HepG2 (cell line): ENCODE measurements around the gene ABCC3. TPM values are rescaled to one million over a fixed set of nuclear protein-coding genes. Genes with fewer than 3 reads are reported as not detected.

Experiments
- DNMT3B ChIP-seq: conservative IDR thresholded peaks from 2 replicates; pipeline ENCODE4 v1.6.1; 2016; ENCODE audit warnings: missing biosample characterization, control low read depth
- E2F5 ChIP-seq: sonication (generic); formaldehyde crosslinking; conservative IDR thresholded peaks from 2 replicates; pipeline ENCODE4 v1.4.0; 2020; ENCODE audit warnings: missing genetic modification reagents
- FOXA3 ChIP-seq: IDR thresholded peaks from 2 replicates; pipeline ENCODE4 v1.6.1; 2016; ENCODE audit warnings: missing genetic modification reagents, missing compliant biosample characterization
- FOXM1 ChIP-seq: sonication (generic); formaldehyde crosslinking; IDR thresholded peaks from 2 replicates; pipeline ENCODE4 v1.5.0; 2020; ENCODE audit warnings: missing genetic modification reagents
- GABPB1 ChIP-seq: IDR thresholded peaks from 2 replicates; pipeline ENCODE4 v1.6.1; 2016; ENCODE audit warnings: mild to moderate bottlenecking, missing genetic modification reagents, moderate library complexity, missing compliant biosample characterization
- HES4 ChIP-seq: sonication (generic); formaldehyde crosslinking; IDR thresholded peaks from 2 replicates; pipeline ENCODE4 v1.9.0; 2021; ENCODE audit warnings: mild to moderate bottlenecking, missing genetic modification reagents, borderline replicate concordance
- MYC ChIP-seq: sonication (generic); formaldehyde crosslinking; IDR thresholded peaks from 2 replicates; pipeline ENCODE4 v1.9.0; 2021; ENCODE audit warnings: missing genetic modification reagents, borderline replicate concordance
- NKX3-1 ChIP-seq: sonication (generic); formaldehyde crosslinking; IDR thresholded peaks from 2 replicates; pipeline ENCODE4 v1.5.0; 2020; ENCODE audit warnings: missing genetic modification reagents
- NONO ChIP-seq, 2 experiments: fragments of 450-650 bp in 1 of 2; sonication (generic) in 1 of 2; formaldehyde crosslinking in 1 of 2; IDR thresholded peaks in 1 of 2; conservative IDR thresholded peaks in 1 of 2; 2 replicates each; pipeline versions ENCODE4 v1.6.1 to v1.8.0; 2017 to 2022; ENCODE audit warnings: mild to moderate bottlenecking in 1 of 2, missing genetic modification reagents in 1 of 2, moderate library complexity in 1 of 2
- POLR2A ChIP-seq, 2 experiments: IDR thresholded peaks; 2 replicates each; pipeline ENCODE4 v1.6.1; 2011; ENCODE audit warnings: low read depth in 2 of 2, low read length in 2 of 2, mild to moderate bottlenecking in 1 of 2, moderate library complexity in 1 of 2; ENCODE audit not compliant: insufficient read depth in 1 of 2
- RAD21 ChIP-seq: fragments of 450-650 bp; formaldehyde crosslinking; IDR thresholded peaks from 2 replicates; pipeline ENCODE4 v1.5.0; 2020; ENCODE audit warnings: mild to moderate bottlenecking
- RELA ChIP-seq: sonication (generic); formaldehyde crosslinking; IDR thresholded peaks from 2 replicates; pipeline ENCODE4 v1.4.0; 2020; ENCODE audit warnings: missing genetic modification reagents
- RNF2 ChIP-seq: fragments of 450-650 bp; conservative IDR thresholded peaks from 2 replicates; pipeline ENCODE4 v1.6.1; 2016; ENCODE audit warnings: low read depth
- RORA ChIP-seq: sonication (generic); formaldehyde crosslinking; IDR thresholded peaks from 2 replicates; pipeline ENCODE4 v1.5.0; 2020; ENCODE audit warnings: mild to moderate bottlenecking, missing genetic modification reagents, moderate library complexity
- SALL1 ChIP-seq: sonication (generic); formaldehyde crosslinking; IDR thresholded peaks from 2 replicates; pipeline ENCODE4 v1.8.0; 2022; ENCODE audit warnings: mild to moderate bottlenecking, missing genetic modification reagents
- SP4 ChIP-seq: sonication (generic); formaldehyde crosslinking; IDR thresholded peaks from 2 replicates; pipeline ENCODE4 v1.8.1; 2023; ENCODE audit warnings: mild to moderate bottlenecking, missing genetic modification reagents
- TCF12 ChIP-seq, 2 experiments: fragments of 450-650 bp in 1 of 2; sonication (generic) in 1 of 2; formaldehyde crosslinking in 1 of 2; IDR thresholded peaks; 2 replicates each; pipeline versions ENCODE4 v1.6.1 to v1.8.0; 2017 to 2022; ENCODE audit warnings: antibody characterized with exemption in 1 of 2, mild to moderate bottlenecking in 1 of 2, missing genetic modification reagents in 1 of 2, moderate library complexity in 1 of 2
- TFAP4 ChIP-seq: sonication (generic); IDR thresholded peaks from 2 replicates; pipeline ENCODE4 v1.6.1; 2016; ENCODE audit warnings: low read depth, borderline replicate concordance
- XRCC5 ChIP-seq: fragments of 200-400 bp; formaldehyde crosslinking; optimal IDR thresholded peaks from 2 replicates; pipeline ENCODE3; 2017; ENCODE audit warnings: mild to moderate bottlenecking, low read length
- ZFP1 ChIP-seq: IDR thresholded peaks from 2 replicates; pipeline ENCODE4 v1.6.1; 2016
- ZNF235 ChIP-seq: sonication (generic); formaldehyde crosslinking; IDR thresholded peaks from 2 replicates; pipeline ENCODE4 v1.8.1; 2023; ENCODE audit warnings: mild to moderate bottlenecking, missing genetic modification reagents, borderline replicate concordance
- ZNF251 ChIP-seq: sonication (generic); formaldehyde crosslinking; IDR thresholded peaks from 2 replicates; pipeline ENCODE4 v1.9.0; 2021; ENCODE audit warnings: mild to moderate bottlenecking, missing genetic modification reagents
- ZNF256 ChIP-seq: sonication (generic); formaldehyde crosslinking; conservative IDR thresholded peaks from 2 replicates; pipeline ENCODE4 v1.4.0; 2020; ENCODE audit warnings: missing genetic modification reagents
- ZNF3 ChIP-seq: IDR thresholded peaks from 2 replicates; pipeline ENCODE4 v1.7.0; 2017; ENCODE audit warnings: inconsistent platforms
- ZNF441 ChIP-seq: sonication (generic); formaldehyde crosslinking; IDR thresholded peaks from 2 replicates; pipeline ENCODE4 v1.7.0; 2021; ENCODE audit warnings: missing genetic modification reagents, borderline replicate concordance
- ZNF543 ChIP-seq: sonication (generic); formaldehyde crosslinking; IDR thresholded peaks from 2 replicates; pipeline ENCODE4 v1.4.0; 2020; ENCODE audit warnings: mild to moderate bottlenecking, missing genetic modification reagents
- ZNF570 ChIP-seq: sonication (generic); formaldehyde crosslinking; IDR thresholded peaks from 2 replicates; pipeline ENCODE4 v1.4.0; 2020; ENCODE audit warnings: mild to moderate bottlenecking, missing genetic modification reagents, borderline replicate concordance
- ZNF605 ChIP-seq: sonication (generic); formaldehyde crosslinking; IDR thresholded peaks from 2 replicates; pipeline ENCODE4 v1.8.0; 2022; ENCODE audit warnings: mild to moderate bottlenecking, missing genetic modification reagents
- ZNF644 ChIP-seq: IDR thresholded peaks from 2 replicates; pipeline ENCODE4 v1.6.1; 2016; ENCODE audit warnings: low read depth
- ZNF670 ChIP-seq: sonication (generic); formaldehyde crosslinking; IDR thresholded peaks from 2 replicates; pipeline ENCODE4 v1.8.0; 2022; ENCODE audit warnings: mild to moderate bottlenecking, missing genetic modification reagents, borderline replicate concordance
- ZNF773 ChIP-seq: sonication (generic); formaldehyde crosslinking; IDR thresholded peaks from 2 replicates; pipeline ENCODE4 v1.4.0; 2020; ENCODE audit warnings: missing genetic modification reagents, borderline replicate concordance
- polyA plus RNA-seq, 8 experiments: library from polyadenylated mRNA; depleted of rRNA in 3 of 8; stranded (reverse) in 7 of 8; unstranded in 1 of 8; fragments of >200 nt; fragmentation: Illumina TruSeq in 4 of 8; extraction: Trizol in 4 of 8; gene quantifications; 2 replicates each; pipeline versions ENCODE4 v1.2.1 to v1.2.3, GENCODE V29; 2011 to 2016; ENCODE audit warnings: low read depth in 4 of 8, missing spikeins in 1 of 8, mixed read lengths in 1 of 8; ENCODE audit not compliant: insufficient read depth in 1 of 8
- total RNA-seq, 5 experiments: library from RNA; depleted of rRNA; stranded (reverse); fragments of >200 nt; fragmentation: Illumina TruSeq; extraction: Trizol; gene quantifications; 2 replicates each; pipeline ENCODE4 v1.2.3, GENCODE V29; 2016; ENCODE audit warnings: low read depth in 1 of 5

ABCC3 gene
- total and polyA plus RNA-seq, 2 of the 13 experiments (the other 11 are each of a cell fraction or from before 2014, with no cell fraction given), result 25.2 to 50.7 TPM

GRCh38 chr17:50686494-50687199 lies 52.0 kb downstream of the ABCC3 start (continued):
- TF ChIP-seq HES4 (CRISPR knock-in tag) (no peak), RNF2 (no peak), ZNF644 (CRISPR knock-in tag) (peak; percentile 76; the same call in 1 of the 2 replicates), RELA (CRISPR knock-in tag) (no peak), FOXM1 (CRISPR knock-in tag) (0 out of 2 replicates have a peak, but pooled peaks have one; percentile 7), TFAP4 (peak; percentile 80), ZNF670 (peak; percentile 69; the same call in 1 of the 2 replicates), RAD21 (CRISPR knock-in tag) (peak; percentile 6; the same call in 1 of the 2 replicates), ZNF543 (CRISPR knock-in tag) (no peak), ZNF605 (CRISPR knock-in tag) (no peak; the same call in none of the 2 replicates), TCF12 (IDR thresholded peaks at IDR 0.05) (no peak), TCF12 (CRISPR knock-in tag; IDR thresholded peaks at IDR 0.05) (peak; percentile 36; the same call in 1 of the 2 replicates), FOXA3 (CRISPR knock-in tag) (peak; percentile 71), POLR2A (IDR thresholded peaks at IDR 0.05; ENCODE audit: insufficient read depth in 1 of 2, low read depth in 2 of 2, low read length in 2 of 2) (peak; percentile 86 to 98), SP4 (CRISPR knock-in tag) (peak; percentile 20; the same call in 1 of the 2 replicates), ZNF256 (CRISPR knock-in tag) (no peak), ZNF3 (CRISPR knock-in tag) (0 out of 2 replicates have a peak, but pooled peaks have one; percentile 13), ZNF570 (CRISPR knock-in tag) (no peak), DNMT3B (CRISPR knock-in tag) (no peak; the same call in 1 of the 2 replicates), GABPB1 (CRISPR knock-in tag) (no peak; the same call in 1 of the 2 replicates), ZNF773 (CRISPR knock-in tag) (no peak), XRCC5 (no peak), ZNF235 (CRISPR knock-in tag) (no peak), MYC (CRISPR knock-in tag) (peak; percentile 84), ZFP1 (CRISPR knock-in tag) (peak; percentile 47; the same call in 1 of the 2 replicates), SALL1 (CRISPR knock-in tag) (peak; percentile 91), NKX3-1 (CRISPR knock-in tag) (peak; percentile 70; the same call in 1 of the 2 replicates), NONO (IDR thresholded peaks at IDR 0.05) (no peak), NONO (CRISPR knock-in tag; conservative IDR thresholded peaks at IDR 0.05) (peak; percentile 75; the same call in 1 of the 2 replicates), ZNF441 (CRISPR knock-in tag) (peak; percentile 82), ZNF251 (CRISPR knock-in tag) (no peak), E2F5 (no peak), RORA (CRISPR knock-in tag) (no peak)
- TF ChIP-seq, all 625 proteins: peak for 327
